IMR-90 (cell line): ENCODE results near the gene CHGA.

Experiments used
- BHLHE40 ChIP-seq: fragments of 150-350 bp; IDR thresholded peaks from 2 replicates; pipeline ENCODE4 v1.6.1; 2016; ENCODE audit warnings: mild to moderate bottlenecking, low read depth, low read length
- CEBPB ChIP-seq: IDR thresholded peaks from 2 replicates; pipeline ENCODE4 v1.6.1; 2012; ENCODE audit warnings: low read depth, low read length, improper control_type of control experiment
- CHD1 ChIP-seq: IDR thresholded peaks from 2 replicates; pipeline ENCODE4 v1.6.1; 2012; ENCODE audit warnings: low read depth, low read length, improper control_type of control experiment
- CTCF ChIP-seq: conservative IDR thresholded peaks from 2 replicates; pipeline ENCODE4 v1.5.1; 2012; ENCODE audit warnings: mild to moderate bottlenecking, low read depth, low read length, improper control_type of control experiment
- FOS ChIP-seq: fragments of 150-350 bp; IDR thresholded peaks from 2 replicates; pipeline ENCODE4 v1.6.1; 2016; ENCODE audit warnings: low read depth, low read length
- MXI1 ChIP-seq: IDR thresholded peaks from 2 replicates; pipeline ENCODE4 v1.6.1; 2012; ENCODE audit warnings: low read depth, mild to moderate bottlenecking, low read length, moderate library complexity, borderline replicate concordance
- POLR2A ChIP-seq: IDR thresholded peaks from 2 replicates; pipeline ENCODE4 v1.6.1; 2012; ENCODE audit warnings: mild to moderate bottlenecking, low read depth, low read length
- RAD21 ChIP-seq: IDR thresholded peaks from 2 replicates; pipeline ENCODE4 v1.6.1; 2012; ENCODE audit warnings: low read length, improper control_type of control experiment
- RCOR1 ChIP-seq: IDR thresholded peaks from 2 replicates; pipeline ENCODE4 v1.6.1; 2012; ENCODE audit warnings: mild to moderate bottlenecking, low read length, improper control_type of control experiment; ENCODE audit not compliant: insufficient replicate concordance
- RFX5 ChIP-seq: IDR thresholded peaks from 2 replicates; pipeline ENCODE4 v1.8.0; 2012; ENCODE audit warnings: low read depth, mild to moderate bottlenecking, low read length, moderate library complexity
- USF2 ChIP-seq: fragments of 150-350 bp; IDR thresholded peaks from 2 replicates; pipeline ENCODE4 v1.6.1; 2017; ENCODE audit warnings: mild to moderate bottlenecking, antibody characterized with exemption, low read length, low read depth

GRCh38 chr14:92922155-92922735 is 705 bp upstream of the CHGA start:
- TF ChIP-seq MXI1, result no peak
- TF ChIP-seq POLR2A, result no peak
- TF ChIP-seq RAD21, result no peak
- no peak for TF ChIP-seq CTCF
- TF ChIP-seq USF2, result no peak
- TF ChIP-seq RFX5, result no peak
- TF ChIP-seq FOS, result no peak
- TF ChIP-seq BHLHE40, result no peak
- no peak for TF ChIP-seq RCOR1
- no peak for TF ChIP-seq CEBPB
- no peak for TF ChIP-seq CHD1
